Epidermal melanocyte (primary cell): ENCODE data around the gene PPRC1.
"Not testable (repeated sequence)": the region's sequence is repeated elsewhere in the genome, so short reads cannot be mapped to it uniquely, and the experiment has no call there.

ENCODE experiments used
- DNase-seq: peaks from one replicate; pipeline ENCODE4 v3.0.0; 2011; ENCODE audit warnings: low spot score; ENCODE audit not compliant: insufficient read length

The PPRC1 gene

GRCh38 chr10:102150970-102151773 is 18.3 kb downstream of the PPRC1 start:
- no peak for DNase-seq

GRCh38 chr10:102151774-102152544 is 19.1 kb downstream of the PPRC1 start, which contains the start of gene NOLC1:
Gene NOLC1, plus strand, starts transcription at chr10:102152389. Its CDS starts 22 bp downstream, at chr10:102152411.
- peak; percentile 95 for DNase-seq

GRCh38 chr10:102152545-102152890 is 19.7 kb downstream of the PPRC1 start:
- no peak for DNase-seq

GRCh38 chr10:102153093-102153620 is 20.3 kb downstream of the PPRC1 start:
- DNase-seq: no peak

GRCh38 chr10:102154466-102155116 is 21.8 kb downstream of the PPRC1 start:
- DNase-seq: no peak

GRCh38 chr10:102157224-102157623 is 24.4 kb downstream of the PPRC1 start:
- no peak for DNase-seq

- no peak for DNase-seq
Measured at GRCh38 chr10:102159051-102159597, 26.3 kb downstream of the PPRC1 start.

- no peak for DNase-seq
Measured at GRCh38 chr10:102159831-102160230, 27.0 kb downstream of the PPRC1 start.

- DNase-seq: no peak
Measured at GRCh38 chr10:102163342-102163989, 30.6 kb downstream of the PPRC1 start.

GRCh38 chr10:102167861-102168260 is 35.0 kb downstream of the PPRC1 start:
- no peak for DNase-seq

- no peak for DNase-seq
Measured at GRCh38 chr10:102170602-102171001, 37.8 kb downstream of the PPRC1 start.

- DNase-seq: no peak
Measured at GRCh38 chr10:102172288-102172687, 39.4 kb downstream of the PPRC1 start.

GRCh38 chr10:102175415-102175814 is 42.6 kb downstream of the PPRC1 start:
- no peak for DNase-seq

GRCh38 chr10:102184606-102185005 is 51.8 kb downstream of the PPRC1 start:
- no peak for DNase-seq

- no peak for DNase-seq
Measured at GRCh38 chr10:102185272-102185671, 52.4 kb downstream of the PPRC1 start.

- no peak for DNase-seq
Measured at GRCh38 chr10:102185811-102186527, 53.1 kb downstream of the PPRC1 start.

- DNase-seq: no peak
Measured at GRCh38 chr10:102188298-102188940, 55.6 kb downstream of the PPRC1 start.

GRCh38 chr10:102188941-102189898 is 56.4 kb downstream of the PPRC1 start:
- not testable (repeated sequence) for DNase-seq

- DNase-seq: no peak
Measured at GRCh38 chr10:102191956-102192355, 59.1 kb downstream of the PPRC1 start.
